Skeletal muscle tissue (tissue), 4 donors: ENCODE data around the gene RND3. TPM values are rescaled to one million over a fixed set of nuclear protein-coding genes. Genes with fewer than 3 reads are reported as not detected.

Experiments used
- H3K27ac ChIP-seq: one replicate; pipeline ENCODE4 v1.7.0; 2013; ENCODE audit warnings: mild to moderate bottlenecking, low read depth, low read length, inconsistent platforms
- H3K27me3 ChIP-seq, 3 donors: one replicate each; pipeline ENCODE4 v1.7.0; 2013; ENCODE audit warnings: low read length in 3 of 3; ENCODE audit not compliant: control insufficient read depth in 3 of 3, insufficient read depth in 3 of 3
- H3K36me3 ChIP-seq, 3 donors: one replicate each; pipeline ENCODE4 v1.7.0; 2013; ENCODE audit warnings: low read length in 3 of 3; ENCODE audit not compliant: control insufficient read depth in 3 of 3, insufficient read depth in 3 of 3
- H3K4me1 ChIP-seq, 3 donors: one replicate each; pipeline ENCODE4 v1.7.0; 2013; ENCODE audit warnings: low read length in 3 of 3, mild to moderate bottlenecking in 3 of 3; ENCODE audit not compliant: control insufficient read depth in 3 of 3, insufficient read depth in 3 of 3
- H3K4me3 ChIP-seq, 3 donors: one replicate each; pipeline ENCODE4 v1.7.0; 2013; ENCODE audit warnings: low read length in 3 of 3
- H3K9ac ChIP-seq, 3 donors: one replicate each; pipeline ENCODE4 v1.7.0; 2013; ENCODE audit warnings: low read length in 3 of 3, mild to moderate bottlenecking in 3 of 3, moderate library complexity in 2 of 3, low read depth in 1 of 3
- H3K9me3 ChIP-seq, 3 donors: one replicate each; pipeline ENCODE4 v1.7.0; 2013; ENCODE audit warnings: low read length in 3 of 3; ENCODE audit not compliant: control insufficient read depth in 3 of 3
- total RNA-seq: library from RNA; depleted of rRNA; stranded (reverse); fragments of >200 nt; gene quantifications from one replicate; pipeline ENCODE4 v1.2.3, GENCODE V29; 2014
- donor health status: Osteomylitis.

RND3 gene
- total RNA-seq, result 44.4 TPM

DNA sequence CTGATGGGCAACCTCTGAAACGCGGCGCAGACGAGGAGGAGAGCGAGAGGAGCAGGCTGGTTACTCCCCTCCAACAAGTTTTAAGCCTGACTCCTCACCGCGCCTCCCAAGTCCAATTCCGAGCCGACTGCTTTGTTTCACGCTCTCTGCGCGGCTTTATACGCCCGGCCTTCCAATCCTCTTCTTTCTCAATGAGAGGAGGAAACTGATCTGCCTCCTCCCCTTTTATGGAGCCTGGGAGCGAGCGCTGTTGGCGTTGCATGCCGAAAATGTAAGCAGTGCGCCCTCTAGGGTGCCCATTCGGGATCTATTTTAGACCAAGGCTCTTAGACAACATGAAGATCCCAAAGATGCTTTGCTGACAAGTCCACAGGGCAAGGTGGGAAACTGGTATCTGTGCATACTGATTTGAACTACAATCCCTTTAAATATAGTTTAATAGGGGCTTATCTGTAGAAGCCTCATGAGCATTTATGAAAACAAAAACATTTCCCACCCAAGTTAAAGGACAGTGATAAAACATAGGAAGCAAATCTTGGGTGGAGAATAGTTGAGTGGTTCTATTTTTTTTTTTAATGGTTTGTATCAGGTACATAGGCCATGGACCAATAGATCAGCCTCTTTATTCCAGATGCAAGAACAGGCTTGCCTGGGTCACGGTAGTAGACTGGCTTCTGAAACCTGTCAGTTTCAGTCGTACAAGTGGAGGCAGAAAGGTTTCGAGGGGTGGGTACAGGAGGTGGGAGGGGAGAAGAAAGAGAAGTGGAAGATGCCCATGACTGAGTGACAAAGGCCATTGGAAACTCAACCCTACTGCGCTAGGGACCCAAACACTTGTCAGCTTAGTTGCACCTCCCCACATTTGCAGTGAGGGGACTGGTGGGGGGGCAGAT, at the start of gene RND3:
Gene RND3, minus strand, starts transcription at position 131 of the 893 bp plus-strand sequence. CDS start 250 bp downstream, outside the sequence.
- no peaks in the 10 kb centered on the region for H3K9me3 ChIP-seq
- H3K36me3 ChIP-seq, result no peaks in the 10 kb centered on the region
- peak within 1 kb of the TSS; percentile 82 to 86 (median 84) for H3K4me3 ChIP-seq

GRCh38 chr2:150535176-150535575, 47.7 kb upstream of the RND3 start:
- H3K9me3 ChIP-seq, result no peaks in the 10 kb centered on the region
- no peaks in the 10 kb centered on the region for H3K27me3 ChIP-seq
- H3K27ac ChIP-seq, result no peak overlapping the region
- H3K4me3 ChIP-seq, result no peak overlapping the region
- H3K9ac ChIP-seq, result no peak overlapping the region
- no peaks in the 10 kb centered on the region for H3K36me3 ChIP-seq
- H3K4me1 ChIP-seq, result no peaks in the 10 kb centered on the region

More for the DNA sequence above, at the start of gene RND3:
- Histone ChIP-seq H3K27me3 (no peaks in the 10 kb centered on the region), H3K4me1 (peaks cover 14 to 26% (median 15%) of the 10 kb centered on the region in 3 donors), H3K27ac (peak within 1 kb of the TSS; percentile 94), H3K9ac (peak within 1 kb of the TSS; percentile 82 to 92 (median 86))

- Histone ChIP-seq H3K4me3 (no peak overlapping the region), H3K36me3 (no peaks in the 10 kb centered on the region), H3K27me3 (no peaks in the 10 kb centered on the region), H3K27ac (no peak overlapping the region), H3K9me3 (no peaks in the 10 kb centered on the region), H3K4me1 (no peaks in the 10 kb centered on the region), H3K9ac (no peak overlapping the region)
Measured at GRCh38 chr2:150532879-150533278, 45.4 kb upstream of the RND3 start.

GRCh38 chr2:150532020-150532419, 44.6 kb upstream of the RND3 start:
- no peak overlapping the region for H3K9ac ChIP-seq
- H3K36me3 ChIP-seq, result no peaks in the 10 kb centered on the region
- H3K9me3 ChIP-seq, result no peaks in the 10 kb centered on the region
- no peaks in the 10 kb centered on the region for H3K4me1 ChIP-seq
- no peak overlapping the region for H3K27ac ChIP-seq
- no peak overlapping the region for H3K4me3 ChIP-seq
- no peaks in the 10 kb centered on the region for H3K27me3 ChIP-seq

DNA sequence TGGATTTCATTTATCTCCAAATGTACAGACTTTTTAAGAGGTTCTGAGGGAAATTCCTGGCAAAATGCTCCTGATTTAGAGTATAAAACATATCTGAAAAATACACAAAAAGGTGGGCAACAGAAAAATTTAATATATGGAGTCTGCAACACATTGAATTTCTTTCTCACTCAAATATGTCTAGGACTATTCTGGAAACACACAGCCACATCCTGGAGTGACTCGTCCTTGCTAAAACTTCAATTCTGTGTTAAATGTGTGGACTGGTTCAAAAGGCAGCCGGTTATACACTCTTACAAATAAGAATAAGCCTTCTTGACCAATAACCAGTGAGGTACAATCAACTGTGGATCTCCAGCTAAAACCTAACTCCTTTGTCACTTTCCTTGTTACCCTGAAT, 44.1 kb upstream of the RND3 start:
- Histone ChIP-seq H3K4me1 (no peaks in the 10 kb centered on the region), H3K9me3 (no peaks in the 10 kb centered on the region), H3K9ac (no peak overlapping the region), H3K4me3 (no peak overlapping the region), H3K27me3 (no peaks in the 10 kb centered on the region), H3K27ac (no peak overlapping the region), H3K36me3 (no peaks in the 10 kb centered on the region)

DNA sequence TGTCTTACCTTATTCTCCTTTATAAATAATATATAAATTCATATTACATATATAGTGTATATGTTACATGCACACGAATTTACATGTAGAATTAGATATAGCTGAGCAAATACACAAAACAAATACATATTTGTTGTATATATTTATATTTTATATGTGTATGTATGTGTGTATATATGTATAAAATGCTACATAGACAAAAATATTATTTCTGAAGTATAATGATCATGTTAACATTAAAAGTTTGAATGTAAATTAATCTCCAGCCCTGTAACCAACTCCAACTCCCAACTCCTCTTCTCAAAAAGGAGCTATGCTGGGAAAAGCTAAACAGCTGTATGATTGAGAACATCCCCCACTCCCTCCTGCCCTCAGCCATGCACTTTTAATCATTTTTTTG, 42.7 kb upstream of the RND3 start:
- Histone ChIP-seq H3K4me3 (no peak overlapping the region), H3K9ac (no peak overlapping the region), H3K27me3 (no peaks in the 10 kb centered on the region), H3K9me3 (no peaks in the 10 kb centered on the region), H3K4me1 (no peaks in the 10 kb centered on the region), H3K27ac (no peak overlapping the region), H3K36me3 (no peaks in the 10 kb centered on the region)

DNA sequence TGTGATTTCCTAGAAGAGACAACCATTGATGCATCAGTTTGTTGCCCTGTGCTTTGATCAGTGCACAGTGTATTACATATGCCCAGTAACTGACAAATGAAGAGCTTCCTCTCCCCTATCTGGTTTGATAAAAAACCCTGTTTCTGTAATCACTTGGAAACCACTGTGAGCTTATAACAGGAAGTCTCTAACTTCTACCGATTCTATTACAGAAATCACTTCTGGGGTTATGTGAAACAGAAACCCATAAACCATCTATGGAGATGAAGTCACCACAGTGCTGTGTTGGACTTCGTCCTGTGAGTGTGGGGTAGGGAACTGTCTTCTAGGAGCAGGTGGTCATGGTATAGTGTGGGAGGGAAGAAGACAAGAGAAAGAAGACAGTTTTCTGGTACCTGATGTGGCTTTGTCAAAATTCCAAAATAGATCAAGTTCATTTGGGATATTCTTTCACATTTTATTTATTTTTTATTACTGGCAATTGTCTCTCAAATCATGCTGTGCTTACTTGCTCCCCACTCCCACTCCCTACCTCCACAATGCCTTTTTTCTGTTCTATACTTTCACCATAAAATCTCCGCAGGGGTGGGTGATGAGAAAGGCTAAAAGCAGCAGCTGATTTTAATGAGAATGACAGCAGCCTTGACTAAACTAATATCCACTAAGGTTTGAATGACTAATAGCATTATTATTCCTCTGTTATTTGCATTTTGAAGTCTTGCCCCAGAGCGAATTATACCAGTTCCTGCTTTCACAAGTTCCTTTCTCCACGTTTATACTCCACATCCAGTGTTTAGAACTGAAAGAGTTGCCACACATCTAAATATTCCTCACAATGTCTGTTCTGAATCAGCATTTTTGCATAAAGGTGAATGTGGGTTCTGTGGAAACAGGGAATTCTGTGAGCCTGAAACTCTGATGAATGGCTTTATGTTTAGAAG, 41.7 kb upstream of the RND3 start:
- H3K4me3 ChIP-seq, result no peak overlapping the region
- H3K9me3 ChIP-seq, result no peaks in the 10 kb centered on the region
- no peaks in the 10 kb centered on the region for H3K27me3 ChIP-seq
- no peak overlapping the region for H3K27ac ChIP-seq
- H3K9ac ChIP-seq, result no peak overlapping the region
- H3K36me3 ChIP-seq, result no peaks in the 10 kb centered on the region
- H3K4me1 ChIP-seq, result no peaks in the 10 kb centered on the region

DNA sequence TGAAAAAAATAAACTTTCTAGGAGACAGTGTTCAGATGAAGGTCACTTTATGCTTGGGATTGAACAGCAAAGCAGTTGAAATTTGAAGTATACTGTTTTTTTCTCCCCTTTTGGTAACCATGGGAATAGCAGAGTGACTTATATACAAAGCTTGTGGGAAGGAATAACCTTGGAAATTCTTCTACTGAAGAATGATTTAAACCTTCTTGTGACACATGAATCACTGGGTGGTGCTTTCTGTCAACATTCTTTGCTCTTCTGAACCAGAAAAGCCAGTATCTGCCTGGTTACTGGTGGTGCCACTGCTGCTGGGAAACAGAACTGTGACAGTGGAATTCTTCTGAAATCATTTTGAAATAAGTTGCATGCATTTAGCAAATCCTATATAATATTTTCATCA, 39.4 kb upstream of the RND3 start:
- Histone ChIP-seq H3K9me3 (no peaks in the 10 kb centered on the region), H3K4me1 (no peaks in the 10 kb centered on the region), H3K4me3 (no peak overlapping the region), H3K36me3 (no peaks in the 10 kb centered on the region), H3K9ac (no peak overlapping the region), H3K27me3 (no peaks in the 10 kb centered on the region), H3K27ac (no peak overlapping the region)

- H3K4me3 ChIP-seq, result no peak overlapping the region
- no peaks in the 10 kb centered on the region for H3K4me1 ChIP-seq
- H3K9ac ChIP-seq, result no peak overlapping the region
- H3K27ac ChIP-seq, result no peak overlapping the region
- no peaks in the 10 kb centered on the region for H3K27me3 ChIP-seq
- H3K36me3 ChIP-seq, result no peaks in the 10 kb centered on the region
- no peaks in the 10 kb centered on the region for H3K9me3 ChIP-seq
Measured at GRCh38 chr2:150526006-150526405, 38.5 kb upstream of the RND3 start.

DNA sequence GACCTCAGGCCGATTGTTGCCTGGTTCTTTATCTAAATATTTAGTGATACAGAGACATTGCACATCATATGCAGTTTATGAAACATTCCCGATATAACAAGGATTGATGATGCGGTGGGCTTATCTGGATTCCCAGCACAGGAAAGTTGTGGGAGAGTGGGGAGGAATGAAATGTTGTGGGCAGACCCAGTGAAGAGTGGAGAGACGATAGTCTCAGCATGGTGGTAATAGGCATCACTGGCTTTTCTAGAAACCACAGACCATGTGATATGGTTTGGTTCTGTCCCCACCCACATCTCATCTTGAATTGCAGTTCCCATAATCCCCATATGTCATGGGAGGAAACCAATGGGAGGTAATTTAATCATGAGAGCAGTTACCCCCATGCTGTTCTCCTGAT, 34.8 kb upstream of the RND3 start:
- no peaks in the 10 kb centered on the region for H3K9me3 ChIP-seq
- no peak overlapping the region for H3K9ac ChIP-seq
- H3K27ac ChIP-seq, result no peak overlapping the region
- no peak overlapping the region for H3K4me3 ChIP-seq
- no peaks in the 10 kb centered on the region for H3K27me3 ChIP-seq
- no peaks in the 10 kb centered on the region for H3K4me1 ChIP-seq
- no peaks in the 10 kb centered on the region for H3K36me3 ChIP-seq
